ENCODE data around the gene CTSO. TPM values are rescaled to one million over a fixed set of nuclear protein-coding genes. Genes with fewer than 3 reads are reported as not detected.

CTSO gene
- total RNA-seq, 1 donor from 2014 or later, result 14.5 TPM

DNA sequence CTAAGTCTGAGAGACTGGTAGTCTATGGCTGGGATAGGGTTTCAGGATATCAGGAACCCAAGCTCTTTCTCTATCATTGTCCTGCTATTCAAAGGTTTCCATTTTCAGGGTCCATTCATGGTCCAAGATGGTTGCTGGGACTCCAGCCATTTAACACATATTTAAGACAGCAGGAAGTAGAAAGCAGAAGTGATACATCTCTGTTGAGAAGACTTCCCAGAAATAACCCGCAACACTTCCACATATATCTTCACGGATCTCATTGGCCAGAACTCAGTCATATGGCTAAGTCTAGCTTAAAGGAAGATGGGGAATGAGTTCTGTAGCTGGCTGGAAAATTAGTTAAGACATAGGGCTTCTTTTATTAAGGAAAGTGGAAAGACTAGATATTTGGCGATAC is 23.8 kb downstream of the CTSO start:
- intact Hi-C loops (cut with DNase I), result no loop called here
- peaks cover 0 to 18% of the 10 kb centered on the region in 2 donors for H3K36me3 ChIP-seq
- H3K27ac ChIP-seq, result no peak overlapping the region
- H3K4me1 ChIP-seq, result no peaks in the 10 kb centered on the region
- TF ChIP-seq POLR2AphosphoS5 (IDR thresholded peaks at IDR 0.05; ENCODE audit: insufficient read depth in 1 of 2, low read depth in 1 of 2), result no peak
- no peak for TF ChIP-seq POLR2A (IDR thresholded peaks at IDR 0.05)
- TF ChIP-seq, protein P1, sequence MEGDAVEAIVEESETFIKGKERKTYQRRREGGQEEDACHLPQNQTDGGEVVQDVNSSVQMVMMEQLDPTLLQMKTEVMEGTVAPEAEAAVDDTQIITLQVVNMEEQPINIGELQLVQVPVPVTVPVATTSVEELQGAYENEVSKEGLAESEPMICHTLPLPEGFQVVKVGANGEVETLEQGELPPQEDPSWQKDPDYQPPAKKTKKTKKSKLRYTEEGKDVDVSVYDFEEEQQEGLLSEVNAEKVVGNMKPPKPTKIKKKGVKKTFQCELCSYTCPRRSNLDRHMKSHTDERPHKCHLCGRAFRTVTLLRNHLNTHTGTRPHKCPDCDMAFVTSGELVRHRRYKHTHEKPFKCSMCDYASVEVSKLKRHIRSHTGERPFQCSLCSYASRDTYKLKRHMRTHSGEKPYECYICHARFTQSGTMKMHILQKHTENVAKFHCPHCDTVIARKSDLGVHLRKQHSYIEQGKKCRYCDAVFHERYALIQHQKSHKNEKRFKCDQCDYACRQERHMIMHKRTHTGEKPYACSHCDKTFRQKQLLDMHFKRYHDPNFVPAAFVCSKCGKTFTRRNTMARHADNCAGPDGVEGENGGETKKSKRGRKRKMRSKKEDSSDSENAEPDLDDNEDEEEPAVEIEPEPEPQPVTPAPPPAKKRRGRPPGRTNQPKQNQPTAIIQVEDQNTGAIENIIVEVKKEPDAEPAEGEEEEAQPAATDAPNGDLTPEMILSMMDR (IDR thresholded peaks at IDR 0.05), result no peak
- no peaks in the 10 kb centered on the region for H3K9me3 ChIP-seq
- H3K4me3 ChIP-seq, result no peak overlapping the region
- no peak for DNase-seq (ENCODE audit: extremely low spot score in 2 of 2)
- H3K27me3 ChIP-seq, result no peaks in the 10 kb centered on the region

DNA sequence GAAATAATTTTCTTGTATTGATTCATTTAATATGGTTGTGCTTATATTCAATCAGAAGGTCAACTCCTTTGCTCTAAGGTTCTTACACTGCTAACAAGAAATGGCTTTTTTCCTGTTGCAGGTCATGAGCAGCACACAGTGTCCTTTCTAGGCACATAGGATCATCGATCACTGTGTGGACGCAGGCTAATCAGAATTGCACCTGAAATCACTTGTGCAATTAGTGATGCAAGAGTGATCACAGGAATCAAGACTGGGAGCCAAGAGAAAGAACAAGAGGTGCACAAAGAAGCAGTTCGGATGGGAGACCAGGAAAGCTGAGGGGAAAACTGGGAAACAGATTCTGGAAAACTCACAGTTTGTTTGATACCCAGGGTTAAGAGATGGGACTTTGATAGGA is 29.0 kb downstream of the CTSO start:
- no peaks in the 10 kb centered on the region for H3K9me3 ChIP-seq
- no peaks in the 10 kb centered on the region for H3K4me1 ChIP-seq
- no peak overlapping the region for H3K27ac ChIP-seq
- no peak for DNase-seq (ENCODE audit: extremely low spot score in 2 of 2)
- H3K36me3 ChIP-seq, result peaks cover 0 to 17% of the 10 kb centered on the region in 2 donors
- H3K4me3 ChIP-seq, result no peak overlapping the region
- TF ChIP-seq, protein P1 (IDR thresholded peaks at IDR 0.05), result no peak
- TF ChIP-seq POLR2AphosphoS5 (IDR thresholded peaks at IDR 0.05; ENCODE audit: insufficient read depth in 1 of 2, low read depth in 1 of 2), result no peak
- no peak for TF ChIP-seq POLR2A (IDR thresholded peaks at IDR 0.05)
- intact Hi-C loops (cut with DNase I), result no loop called here
- no peaks in the 10 kb centered on the region for H3K27me3 ChIP-seq

DNA sequence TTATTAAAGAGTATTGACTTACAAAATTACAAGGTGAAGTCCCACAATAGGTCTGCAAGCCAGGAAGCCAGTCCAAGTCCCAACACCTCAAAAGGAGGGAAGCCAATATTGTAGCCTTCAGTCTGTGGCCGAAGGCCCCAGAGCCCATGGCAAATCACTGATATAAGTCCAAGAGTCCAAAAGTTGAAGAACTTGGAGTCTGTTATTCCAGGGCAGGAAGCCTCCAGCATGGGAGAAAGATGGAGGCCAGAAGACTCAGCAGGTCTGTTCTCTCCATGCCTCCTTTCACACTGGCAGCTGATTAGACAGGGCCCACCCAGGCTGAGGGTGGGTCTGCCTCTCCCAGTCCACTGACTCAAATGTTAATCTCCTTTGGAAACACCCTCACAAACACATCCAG is 32.1 kb downstream of the CTSO start:
- DNase-seq (ENCODE audit: extremely low spot score in 2 of 2), result no peak
- TF ChIP-seq, protein P1 (IDR thresholded peaks at IDR 0.05), result no peak
- TF ChIP-seq POLR2A (IDR thresholded peaks at IDR 0.05), result no peak
- TF ChIP-seq POLR2AphosphoS5 (IDR thresholded peaks at IDR 0.05; ENCODE audit: insufficient read depth in 1 of 2, low read depth in 1 of 2), result no peak
- intact Hi-C loops (cut with DNase I), result no loop called here
- H3K27ac ChIP-seq, result no peak overlapping the region
- peaks cover 0 to 6% of the 10 kb centered on the region in 2 donors for H3K36me3 ChIP-seq
- H3K27me3 ChIP-seq, result no peaks in the 10 kb centered on the region
- H3K4me3 ChIP-seq, result no peak overlapping the region
- H3K4me1 ChIP-seq, result no peaks in the 10 kb centered on the region
- H3K9me3 ChIP-seq, result no peaks in the 10 kb centered on the region

DNA sequence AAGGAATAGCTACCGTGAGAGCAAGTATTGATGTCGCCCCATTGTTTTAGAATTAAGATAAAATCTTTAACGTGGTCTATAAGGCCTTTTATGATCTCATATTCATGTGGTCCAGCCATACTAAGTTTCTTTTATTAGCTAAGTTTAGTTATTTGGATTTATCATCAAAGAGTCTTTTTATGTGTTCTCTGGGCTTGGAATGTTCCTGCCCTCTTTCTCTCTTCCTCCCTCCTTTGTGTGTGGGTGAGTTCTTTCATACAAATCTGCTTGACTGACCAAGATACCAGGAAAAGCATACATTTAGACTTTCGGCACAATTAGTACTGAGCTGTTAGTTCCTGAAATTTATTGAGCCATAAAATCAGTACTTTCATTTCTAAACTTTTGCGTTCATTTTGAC is 38.9 kb downstream of the CTSO start:
- Histone ChIP-seq H3K36me3 (no peaks in the 10 kb centered on the region), H3K9me3 (no peaks in the 10 kb centered on the region), H3K4me1 (no peaks in the 10 kb centered on the region), H3K27me3 (no peaks in the 10 kb centered on the region), H3K4me3 (no peak overlapping the region), H3K27ac (no peak overlapping the region)
- no peak for DNase-seq (ENCODE audit: extremely low spot score in 2 of 2)
- intact Hi-C loops (cut with DNase I), result no loop called here
- TF ChIP-seq POLR2AphosphoS5 (IDR thresholded peaks at IDR 0.05; ENCODE audit: insufficient read depth in 1 of 2, low read depth in 1 of 2) (no peak), POLR2A (IDR thresholded peaks at IDR 0.05) (no peak)
- TF ChIP-seq, protein P1 (IDR thresholded peaks at IDR 0.05), result no peak

DNA sequence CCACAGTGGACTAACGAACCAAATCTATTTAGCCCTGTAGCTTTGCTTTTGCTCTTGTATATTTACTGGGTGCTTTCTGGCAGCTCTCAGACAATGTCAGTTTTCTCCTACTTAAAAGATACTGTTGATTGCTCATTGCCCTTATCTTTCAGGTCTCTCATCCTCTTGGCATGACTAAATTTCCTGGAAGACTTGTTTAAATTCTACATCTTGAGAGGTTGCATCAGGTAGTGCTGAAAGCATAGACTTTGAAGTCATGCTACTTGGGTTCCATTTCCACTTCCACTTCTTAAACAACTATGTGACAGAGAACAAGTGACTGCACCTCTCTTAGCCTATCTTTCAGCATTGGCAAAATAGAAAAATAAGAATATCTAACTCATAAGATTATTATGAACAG is 41.8 kb downstream of the CTSO start:
- TF ChIP-seq POLR2AphosphoS5 (IDR thresholded peaks at IDR 0.05; ENCODE audit: insufficient read depth in 1 of 2, low read depth in 1 of 2), result no peak
- no peak for TF ChIP-seq POLR2A (IDR thresholded peaks at IDR 0.05)
- TF ChIP-seq, protein P1 (IDR thresholded peaks at IDR 0.05), result no peak
- no peaks in the 10 kb centered on the region for H3K27me3 ChIP-seq
- no peaks in the 10 kb centered on the region for H3K9me3 ChIP-seq
- no peaks in the 10 kb centered on the region for H3K4me1 ChIP-seq
- intact Hi-C loops (cut with DNase I), result no loop called here
- no peaks in the 10 kb centered on the region for H3K36me3 ChIP-seq
- DNase-seq (ENCODE audit: extremely low spot score in 2 of 2), result no peak
- no peak overlapping the region for H3K4me3 ChIP-seq
- H3K27ac ChIP-seq, result no peak overlapping the region
